ENCODE data around the gene CTNND2.

CTNND2 gene

GRCh38 chr5:11904265-11904906 is at the start of gene CTNND2:
CTNND2 (minus strand) TSS chr5:11904446; CDS start chr5:11903853, 593 bp downstream.
- peak; percentile 62 for DNase-seq (ENCODE audit: low read depth, low spot score)
- H3K9ac ChIP-seq (ENCODE audit: insufficient read length, low read depth) = peak within 1 kb of the TSS; percentile 68
- peaks cover 40% of the 10 kb centered on the region for H3K27me3 ChIP-seq (ENCODE audit: insufficient read depth, insufficient read length)

GRCh38 chr5:11946317-11946716 is 42.1 kb upstream of the CTNND2 start:
- Histone ChIP-seq H3K9ac (ENCODE audit: insufficient read length, low read depth) (no peak overlapping the region), H3K4me3 (ENCODE audit: insufficient read length, low read depth) (no peak overlapping the region), H3K4me1 (ENCODE audit: insufficient read depth, insufficient read length) (no peaks in the 10 kb centered on the region), H3K9me3 (ENCODE audit: insufficient read depth, low read length) (no peaks in the 10 kb centered on the region), H3K27me3 (ENCODE audit: insufficient read depth, insufficient read length) (no peaks in the 10 kb centered on the region), H3K36me3 (ENCODE audit: insufficient read depth, insufficient read length, low read length) (no peaks in the 10 kb centered on the region)
- no peak for TF ChIP-seq SUZ12 (IDR thresholded peaks at IDR 0.05; ENCODE audit: extremely low read depth, insufficient read depth, insufficient read length)
- no peak for TF ChIP-seq ZNF274 (IDR thresholded peaks at IDR 0.05; ENCODE audit: low read depth, low read length)
- TF ChIP-seq YY1 (IDR thresholded peaks at IDR 0.05; ENCODE audit: insufficient read depth, insufficient read length) = no peak
- no peak for DNase-seq (ENCODE audit: low read depth, low spot score)

More at GRCh38 chr5:11904265-11904906, at the start of gene CTNND2:
- no peaks in the 10 kb centered on the region for H3K9me3 ChIP-seq (ENCODE audit: insufficient read depth, low read length)
- peak within 1 kb of the TSS; percentile 55 for H3K4me3 ChIP-seq (ENCODE audit: insufficient read length, low read depth)
- H3K36me3 ChIP-seq (ENCODE audit: insufficient read depth, insufficient read length, low read length) = no peaks in the 10 kb centered on the region
- no peaks in the 10 kb centered on the region for H3K4me1 ChIP-seq (ENCODE audit: insufficient read depth, insufficient read length)
- no peak for TF ChIP-seq ZNF274 (IDR thresholded peaks at IDR 0.05; ENCODE audit: low read depth, low read length)
- TF ChIP-seq SUZ12 (IDR thresholded peaks at IDR 0.05; ENCODE audit: extremely low read depth, insufficient read depth, insufficient read length) = no peak
- TF ChIP-seq YY1 (IDR thresholded peaks at IDR 0.05; ENCODE audit: insufficient read depth, insufficient read length) = no peak

GRCh38 chr5:11941566-11941965 is 37.3 kb upstream of the CTNND2 start:
- Histone ChIP-seq H3K9ac (ENCODE audit: insufficient read length, low read depth) (no peak overlapping the region), H3K4me1 (ENCODE audit: insufficient read depth, insufficient read length) (no peaks in the 10 kb centered on the region), H3K9me3 (ENCODE audit: insufficient read depth, low read length) (no peaks in the 10 kb centered on the region), H3K36me3 (ENCODE audit: insufficient read depth, insufficient read length, low read length) (no peaks in the 10 kb centered on the region), H3K4me3 (ENCODE audit: insufficient read length, low read depth) (no peak overlapping the region), H3K27me3 (ENCODE audit: insufficient read depth, insufficient read length) (no peaks in the 10 kb centered on the region)
- DNase-seq (ENCODE audit: low read depth, low spot score) = no peak
- no peak for TF ChIP-seq SUZ12 (IDR thresholded peaks at IDR 0.05; ENCODE audit: extremely low read depth, insufficient read depth, insufficient read length)
- TF ChIP-seq YY1 (IDR thresholded peaks at IDR 0.05; ENCODE audit: insufficient read depth, insufficient read length) = no peak
- TF ChIP-seq ZNF274 (IDR thresholded peaks at IDR 0.05; ENCODE audit: low read depth, low read length) = no peak

- H3K4me3 ChIP-seq (ENCODE audit: insufficient read length, low read depth) = no peak overlapping the region
- no peak for DNase-seq (ENCODE audit: low read depth, low spot score)
- TF ChIP-seq SUZ12 (IDR thresholded peaks at IDR 0.05; ENCODE audit: extremely low read depth, insufficient read depth, insufficient read length) (no peak), ZNF274 (IDR thresholded peaks at IDR 0.05; ENCODE audit: low read depth, low read length) (no peak), YY1 (IDR thresholded peaks at IDR 0.05; ENCODE audit: insufficient read depth, insufficient read length) (no peak)
- H3K27me3 ChIP-seq (ENCODE audit: insufficient read depth, insufficient read length) = no peaks in the 10 kb centered on the region
- no peaks in the 10 kb centered on the region for H3K4me1 ChIP-seq (ENCODE audit: insufficient read depth, insufficient read length)
- H3K9me3 ChIP-seq (ENCODE audit: insufficient read depth, low read length) = no peaks in the 10 kb centered on the region
- no peak overlapping the region for H3K9ac ChIP-seq (ENCODE audit: insufficient read length, low read depth)
- H3K36me3 ChIP-seq (ENCODE audit: insufficient read depth, insufficient read length, low read length) = no peaks in the 10 kb centered on the region
Observed at GRCh38 chr5:11931638-11932037, 27.4 kb upstream of the CTNND2 start.

- H3K4me1 ChIP-seq (ENCODE audit: insufficient read depth, insufficient read length) = no peaks in the 10 kb centered on the region
Observed at GRCh38 chr5:11928909-11929308, 24.7 kb upstream of the CTNND2 start.

GRCh38 chr5:11925701-11926100 is 21.5 kb upstream of the CTNND2 start:
- no peaks in the 10 kb centered on the region for H3K9me3 ChIP-seq (ENCODE audit: insufficient read depth, low read length)
- TF ChIP-seq SUZ12 (IDR thresholded peaks at IDR 0.05; ENCODE audit: extremely low read depth, insufficient read depth, insufficient read length) = no peak
- TF ChIP-seq ZNF274 (IDR thresholded peaks at IDR 0.05; ENCODE audit: low read depth, low read length) = no peak
- TF ChIP-seq YY1 (IDR thresholded peaks at IDR 0.05; ENCODE audit: insufficient read depth, insufficient read length) = no peak
- H3K9ac ChIP-seq (ENCODE audit: insufficient read length, low read depth) = no peak overlapping the region
- H3K4me1 ChIP-seq (ENCODE audit: insufficient read depth, insufficient read length) = no peaks in the 10 kb centered on the region
- no peaks in the 10 kb centered on the region for H3K27me3 ChIP-seq (ENCODE audit: insufficient read depth, insufficient read length)
- no peaks in the 10 kb centered on the region for H3K36me3 ChIP-seq (ENCODE audit: insufficient read depth, insufficient read length, low read length)
- H3K4me3 ChIP-seq (ENCODE audit: insufficient read length, low read depth) = no peak overlapping the region
- DNase-seq (ENCODE audit: low read depth, low spot score) = no peak

More at GRCh38 chr5:11928909-11929308, 24.7 kb upstream of the CTNND2 start:
- TF ChIP-seq SUZ12 (IDR thresholded peaks at IDR 0.05; ENCODE audit: extremely low read depth, insufficient read depth, insufficient read length) (no peak), ZNF274 (IDR thresholded peaks at IDR 0.05; ENCODE audit: low read depth, low read length) (no peak), YY1 (IDR thresholded peaks at IDR 0.05; ENCODE audit: insufficient read depth, insufficient read length) (no peak)
- no peak overlapping the region for H3K9ac ChIP-seq (ENCODE audit: insufficient read length, low read depth)
- DNase-seq (ENCODE audit: low read depth, low spot score) = no peak
- H3K36me3 ChIP-seq (ENCODE audit: insufficient read depth, insufficient read length, low read length) = no peaks in the 10 kb centered on the region
- no peak overlapping the region for H3K4me3 ChIP-seq (ENCODE audit: insufficient read length, low read depth)
- H3K9me3 ChIP-seq (ENCODE audit: insufficient read depth, low read length) = no peaks in the 10 kb centered on the region
- H3K27me3 ChIP-seq (ENCODE audit: insufficient read depth, insufficient read length) = no peaks in the 10 kb centered on the region

GRCh38 chr5:11922394-11922793 is 18.1 kb upstream of the CTNND2 start:
- Histone ChIP-seq H3K9ac (ENCODE audit: insufficient read length, low read depth) (no peak overlapping the region), H3K9me3 (ENCODE audit: insufficient read depth, low read length) (no peaks in the 10 kb centered on the region), H3K4me3 (ENCODE audit: insufficient read length, low read depth) (no peak overlapping the region), H3K36me3 (ENCODE audit: insufficient read depth, insufficient read length, low read length) (no peaks in the 10 kb centered on the region), H3K27me3 (ENCODE audit: insufficient read depth, insufficient read length) (no peaks in the 10 kb centered on the region), H3K4me1 (ENCODE audit: insufficient read depth, insufficient read length) (no peaks in the 10 kb centered on the region)
- no peak for DNase-seq (ENCODE audit: low read depth, low spot score)
- TF ChIP-seq SUZ12 (IDR thresholded peaks at IDR 0.05; ENCODE audit: extremely low read depth, insufficient read depth, insufficient read length) (no peak), ZNF274 (IDR thresholded peaks at IDR 0.05; ENCODE audit: low read depth, low read length) (no peak), YY1 (IDR thresholded peaks at IDR 0.05; ENCODE audit: insufficient read depth, insufficient read length) (no peak)
